ENCODE measurements around the gene FAM13B. TPM values are rescaled to one million over a fixed set of nuclear protein-coding genes. Genes with fewer than 3 reads are reported as not detected.

The FAM13B gene
- total and polyA plus RNA-seq, 2 experiments from 2014 or later, result 8.1 to 22.7 TPM

DNA sequence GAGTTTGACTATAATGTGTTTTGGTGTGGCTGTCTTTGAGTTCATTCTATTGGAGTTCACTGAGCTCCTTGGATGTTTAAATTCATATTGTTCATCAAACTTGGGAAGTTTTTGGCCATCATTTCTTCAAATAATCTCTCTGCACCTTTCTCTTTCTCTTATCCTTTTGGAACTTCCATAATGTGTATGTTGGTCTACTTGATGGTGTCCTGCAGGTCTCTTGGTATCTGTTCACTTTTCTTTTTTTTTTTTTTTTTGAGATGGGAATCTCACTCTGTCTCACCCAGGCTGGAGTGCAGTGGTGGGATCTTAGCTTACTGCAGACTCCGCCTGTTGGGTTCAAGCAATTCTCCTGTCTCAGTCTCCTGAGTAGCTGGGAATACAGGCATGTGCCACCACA is 116.0 kb downstream of the FAM13B start:
- no peak overlapping the region for H3K4me3 ChIP-seq

DNA sequence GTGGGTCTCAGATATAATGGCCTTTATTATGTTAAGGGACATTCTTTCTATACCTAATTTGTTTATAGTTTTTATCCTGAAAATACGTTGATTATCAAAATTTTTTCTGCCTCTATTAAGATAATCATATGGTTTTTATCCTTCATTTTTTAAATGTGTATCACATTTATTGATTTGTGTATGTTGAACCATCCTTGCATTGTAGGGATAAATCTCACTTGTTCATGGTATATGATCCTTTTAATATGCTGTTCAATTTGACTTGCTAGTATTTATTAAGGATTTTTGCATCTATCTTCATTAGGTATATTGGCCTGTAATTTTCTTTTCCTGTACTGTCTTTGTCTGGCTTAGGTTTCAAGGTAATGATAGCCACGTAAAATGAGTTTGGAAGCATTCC is 118.1 kb downstream of the FAM13B start:
- Histone ChIP-seq H3K4me3 (no peak overlapping the region), H4K20me1 (ENCODE audit: insufficient read depth, poor library complexity, severe bottlenecking) (no peaks in the 10 kb centered on the region), H3K36me3 (replicated peaks; ENCODE audit: insufficient read depth, low read depth) (no peaks in the 10 kb centered on the region), H3K4me2 (no peak overlapping the region), H3K27me3 (no peaks in the 10 kb centered on the region), H3K9me2 (replicated peaks; ENCODE audit: insufficient read depth) (no peaks in the 10 kb centered on the region), H2AFZ (no peak overlapping the region), H3K27ac (no peak overlapping the region), H3K9me3 (ENCODE audit: low read depth) (peaks cover 8% of the 10 kb centered on the region), H3K4me1 (ENCODE audit: insufficient read depth) (no peaks in the 10 kb centered on the region), H3K79me2 (no peaks in the 10 kb centered on the region)
- TF ChIP-seq EZH2phosphoT487 (IDR thresholded peaks at IDR 0.05; ENCODE audit: low read depth, severe bottlenecking, unreplicated experiment) (no peak), EZH2 (IDR thresholded peaks at IDR 0.05; ENCODE audit: borderline replicate concordance) (no peak)
- TF ChIP-seq, protein P1, sequence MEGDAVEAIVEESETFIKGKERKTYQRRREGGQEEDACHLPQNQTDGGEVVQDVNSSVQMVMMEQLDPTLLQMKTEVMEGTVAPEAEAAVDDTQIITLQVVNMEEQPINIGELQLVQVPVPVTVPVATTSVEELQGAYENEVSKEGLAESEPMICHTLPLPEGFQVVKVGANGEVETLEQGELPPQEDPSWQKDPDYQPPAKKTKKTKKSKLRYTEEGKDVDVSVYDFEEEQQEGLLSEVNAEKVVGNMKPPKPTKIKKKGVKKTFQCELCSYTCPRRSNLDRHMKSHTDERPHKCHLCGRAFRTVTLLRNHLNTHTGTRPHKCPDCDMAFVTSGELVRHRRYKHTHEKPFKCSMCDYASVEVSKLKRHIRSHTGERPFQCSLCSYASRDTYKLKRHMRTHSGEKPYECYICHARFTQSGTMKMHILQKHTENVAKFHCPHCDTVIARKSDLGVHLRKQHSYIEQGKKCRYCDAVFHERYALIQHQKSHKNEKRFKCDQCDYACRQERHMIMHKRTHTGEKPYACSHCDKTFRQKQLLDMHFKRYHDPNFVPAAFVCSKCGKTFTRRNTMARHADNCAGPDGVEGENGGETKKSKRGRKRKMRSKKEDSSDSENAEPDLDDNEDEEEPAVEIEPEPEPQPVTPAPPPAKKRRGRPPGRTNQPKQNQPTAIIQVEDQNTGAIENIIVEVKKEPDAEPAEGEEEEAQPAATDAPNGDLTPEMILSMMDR (IDR thresholded peaks at IDR 0.05; ENCODE audit: poor library complexity), result no peak
- no peak for DNase-seq (ENCODE audit: low spot score)
- 81% methylated on average over 2 of the region's 2 CpGs for WGBS (ENCODE audit: low lambda C conversion rate, missing lambda C conversion rate)

More for the DNA sequence above, 116.0 kb downstream of the FAM13B start:
- no peak for TF ChIP-seq EZH2 (IDR thresholded peaks at IDR 0.05; ENCODE audit: borderline replicate concordance)
- TF ChIP-seq, protein P1 (IDR thresholded peaks at IDR 0.05; ENCODE audit: poor library complexity), result no peak
- TF ChIP-seq EZH2phosphoT487 (IDR thresholded peaks at IDR 0.05; ENCODE audit: low read depth, severe bottlenecking, unreplicated experiment), result no peak
- WGBS (ENCODE audit: low lambda C conversion rate, missing lambda C conversion rate), result 100% methylated on average over 1 of the region's 1 CpG
- no peak overlapping the region for H3K27ac ChIP-seq
- no peaks in the 10 kb centered on the region for H3K9me2 ChIP-seq (replicated peaks; ENCODE audit: insufficient read depth)
- H2AFZ ChIP-seq, result no peak overlapping the region
- no peaks in the 10 kb centered on the region for H3K27me3 ChIP-seq
- H3K9me3 ChIP-seq (ENCODE audit: low read depth), result peaks cover 8% of the 10 kb centered on the region
- no peak for DNase-seq (ENCODE audit: low spot score)
- no peaks in the 10 kb centered on the region for H4K20me1 ChIP-seq (ENCODE audit: insufficient read depth, poor library complexity, severe bottlenecking)
- H3K4me1 ChIP-seq (ENCODE audit: insufficient read depth), result no peaks in the 10 kb centered on the region
- no peak overlapping the region for H3K4me2 ChIP-seq
- no peaks in the 10 kb centered on the region for H3K79me2 ChIP-seq
- no peaks in the 10 kb centered on the region for H3K36me3 ChIP-seq (replicated peaks; ENCODE audit: insufficient read depth, low read depth)

DNA sequence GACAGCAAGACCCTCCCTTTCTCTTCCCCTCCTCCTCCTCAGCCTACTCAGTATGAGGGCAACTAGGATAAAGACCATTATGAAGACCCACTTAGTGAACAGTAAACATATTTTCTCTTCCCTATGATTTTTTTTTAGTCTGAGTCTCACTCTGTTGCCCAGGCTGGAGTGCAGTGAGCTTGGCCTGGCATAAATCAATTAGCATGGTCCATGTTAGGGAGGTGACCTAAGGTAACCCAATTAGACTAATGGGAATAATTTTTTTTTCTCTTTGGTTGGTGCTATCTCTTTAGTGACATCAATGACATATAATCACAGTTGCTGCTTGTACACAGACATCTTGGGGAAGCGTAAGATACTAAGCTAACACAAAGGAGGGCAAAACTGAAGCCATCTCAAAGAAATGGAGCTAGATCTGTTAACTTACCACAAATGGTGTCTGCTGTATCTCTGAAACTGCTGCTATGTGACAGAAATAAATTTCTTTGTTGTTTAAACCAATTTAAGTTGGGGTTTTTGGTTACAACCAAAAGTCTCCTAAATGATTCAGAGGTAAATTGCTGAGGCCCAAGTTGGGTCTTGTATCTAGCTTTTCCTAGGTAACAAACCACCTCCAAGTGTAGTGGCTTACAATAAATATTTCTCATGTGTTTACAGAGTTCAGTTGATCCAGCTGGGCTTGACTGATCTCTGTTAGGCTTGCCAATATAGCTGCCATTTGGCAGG is 130.3 kb downstream of the FAM13B start:
- Histone ChIP-seq H3K4me2 (no peak overlapping the region), H4K20me1 (ENCODE audit: insufficient read depth, poor library complexity, severe bottlenecking) (no peaks in the 10 kb centered on the region), H3K4me3 (no peak overlapping the region), H3K36me3 (replicated peaks; ENCODE audit: insufficient read depth, low read depth) (no peaks in the 10 kb centered on the region), H3K4me1 (ENCODE audit: insufficient read depth) (no peaks in the 10 kb centered on the region), H3K9me3 (ENCODE audit: low read depth) (no peaks in the 10 kb centered on the region), H2AFZ (no peak overlapping the region), H3K27ac (no peak overlapping the region), H3K79me2 (no peaks in the 10 kb centered on the region), H3K27me3 (no peaks in the 10 kb centered on the region), H3K9me2 (replicated peaks; ENCODE audit: insufficient read depth) (no peaks in the 10 kb centered on the region)
- WGBS (ENCODE audit: low lambda C conversion rate, missing lambda C conversion rate), result 93% methylated on average over 1 of the region's 1 CpG
- no peak for DNase-seq (ENCODE audit: low spot score)
- TF ChIP-seq EZH2 (IDR thresholded peaks at IDR 0.05; ENCODE audit: borderline replicate concordance) (no peak), EZH2phosphoT487 (IDR thresholded peaks at IDR 0.05; ENCODE audit: low read depth, severe bottlenecking, unreplicated experiment) (no peak)
- TF ChIP-seq, protein P1 (IDR thresholded peaks at IDR 0.05; ENCODE audit: poor library complexity), result no peak

All from hepatocyte (in vitro differentiated cells).